Posterior vena cava (tissue), 2 donors: ENCODE data around the gene GRIA3. TPM values are rescaled to one million over a fixed set of nuclear protein-coding genes. Genes with fewer than 3 reads are reported as not detected.
A peak's percentile ranks its signal among the peaks of the same experiment; 100 is the strongest.

Experiments used
- DNase-seq: peaks from one replicate; pipeline ENCODE4 v3.0.0-alpha.2; 2020; ENCODE audit warnings: low spot score
- intact Hi-C, 2 donors: fragments of 100-400 bp; cut with DNase I; formaldehyde crosslinking; loops; one replicate each; pipeline versions ENCODE4 v1.14.1 to v1.14.2; 2022 to 2023
- long read RNA-seq, 2 donors: library from polyadenylated mRNA; unstranded; transcript quantifications; one replicate each; pipeline ENCODE4 v2.0.0, GENCODE V29; 2020 to 2021
- total RNA-seq, 2 donors: library from RNA; stranded (reverse); fragmentation: NEBNext Ultra II Directional; extraction: Animal tissue kit (Norgen Biotek cat#: 25700); gene quantifications; one replicate each; pipeline ENCODE4 v1.2.1, GENCODE V29; 2021
- donor health status: DM: yes; HTN: yes; CAD: no.
- donor health status: DM: yes; HTN: yes; CAD: no.

Gene GRIA3
- 10 to 100 TPM in 1 of 2 donors, 1 to 10 TPM in 1; 4.9 to 15.2 TPM for total RNA-seq
- long read RNA-seq, donor 1, partial matches to known transcripts: 5 of 8 reads
- long read RNA-seq, donor 1, other reads (novel, unspliced or antisense): 3 of 8 reads
- long read RNA-seq, donor 2, partial matches to known transcripts: 0 of 3 reads
- long read RNA-seq, donor 2, other reads (novel, unspliced or antisense): 3 of 3 reads

- DNase-seq: no peak
- intact Hi-C loops: no loop called here
These were observed at the start of gene GRIA3 for GRCh38 chrX:123184219-123184865. TSS of gene GRIA3 (plus strand) at chrX:123184278. CDS start at chrX:123184536, 258 bp downstream.

DNA sequence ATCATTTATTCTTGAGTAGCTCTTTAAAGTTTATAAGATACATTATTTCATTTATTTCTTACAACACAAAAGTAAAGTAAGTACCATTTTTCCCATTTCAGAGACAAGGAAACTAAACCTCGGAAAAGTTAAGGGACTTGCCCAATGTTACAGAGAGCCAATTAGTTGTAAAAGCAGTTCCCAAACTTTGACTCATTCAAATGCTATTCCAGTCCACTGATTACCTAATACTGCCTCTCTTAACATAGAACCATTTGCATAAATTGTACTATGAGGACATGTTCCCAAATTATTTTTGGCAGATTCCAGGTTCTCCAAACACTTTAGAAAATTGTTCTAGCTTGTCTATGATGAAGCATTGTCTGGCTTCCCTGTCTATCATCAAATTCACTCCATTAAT, 45.6 kb upstream of the GRIA3 start:
- intact Hi-C loops: no loop called here
- no peak for DNase-seq

- DNase-seq: no peak
- intact Hi-C loops: no loop called here
These were observed 43.6 kb upstream of the GRIA3 start for GRCh38 chrX:123140454-123140853.

GRCh38 chrX:123140904-123141303, 43.2 kb upstream of the GRIA3 start:
- intact Hi-C loops: no loop called here
- no peak for DNase-seq

- intact Hi-C loops: no loop called here
- DNase-seq: no peak
These were observed 30.2 kb upstream of the GRIA3 start for GRCh38 chrX:123153846-123154335.

DNA sequence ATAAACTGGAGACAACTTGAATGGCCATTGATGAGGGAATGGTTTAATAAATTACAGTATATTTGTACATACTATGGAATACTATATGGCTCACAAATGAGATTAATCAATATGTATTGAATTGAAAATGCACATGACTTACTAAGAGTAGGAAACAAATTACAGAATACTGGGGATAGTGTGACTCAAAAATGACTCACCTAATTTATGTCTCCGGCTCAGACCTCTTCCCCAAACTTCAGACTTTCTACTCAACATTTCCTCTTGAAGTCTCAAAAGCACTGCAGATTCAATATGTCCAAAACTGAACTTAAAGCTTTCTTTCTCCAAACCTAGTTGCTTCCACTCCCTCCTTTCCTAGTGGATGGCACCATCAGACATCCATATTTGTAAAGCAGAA, 28.8 kb upstream of the GRIA3 start:
- DNase-seq: no peak
- intact Hi-C loops: no loop called here

- intact Hi-C loops: no loop called here
- no peak for DNase-seq
These were observed 26.5 kb upstream of the GRIA3 start for GRCh38 chrX:123157586-123157985.

DNA sequence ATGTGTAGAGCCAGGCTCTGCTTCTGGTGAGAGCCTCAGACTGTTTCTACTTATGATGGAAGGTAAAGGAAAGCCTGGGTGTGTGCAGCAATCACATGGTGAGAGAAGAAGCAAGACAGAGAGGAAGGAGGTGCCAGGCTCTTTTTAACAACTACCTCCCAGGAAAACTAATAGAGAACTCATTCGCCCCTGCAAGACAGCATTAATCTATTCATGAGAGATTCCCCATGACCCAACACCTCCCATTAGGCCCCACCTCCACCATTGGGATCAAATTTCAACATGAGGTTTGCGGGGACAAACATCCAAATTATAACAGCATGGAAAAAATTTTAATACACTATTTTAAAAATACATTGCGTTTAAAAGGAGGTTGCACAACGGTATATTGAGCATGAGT, 24.7 kb upstream of the GRIA3 start:
- DNase-seq: no peak
- intact Hi-C loops: no loop called here

GRCh38 chrX:123167621-123168020, 16.5 kb upstream of the GRIA3 start:
- no peak for DNase-seq
- intact Hi-C loops: no loop called here

DNA sequence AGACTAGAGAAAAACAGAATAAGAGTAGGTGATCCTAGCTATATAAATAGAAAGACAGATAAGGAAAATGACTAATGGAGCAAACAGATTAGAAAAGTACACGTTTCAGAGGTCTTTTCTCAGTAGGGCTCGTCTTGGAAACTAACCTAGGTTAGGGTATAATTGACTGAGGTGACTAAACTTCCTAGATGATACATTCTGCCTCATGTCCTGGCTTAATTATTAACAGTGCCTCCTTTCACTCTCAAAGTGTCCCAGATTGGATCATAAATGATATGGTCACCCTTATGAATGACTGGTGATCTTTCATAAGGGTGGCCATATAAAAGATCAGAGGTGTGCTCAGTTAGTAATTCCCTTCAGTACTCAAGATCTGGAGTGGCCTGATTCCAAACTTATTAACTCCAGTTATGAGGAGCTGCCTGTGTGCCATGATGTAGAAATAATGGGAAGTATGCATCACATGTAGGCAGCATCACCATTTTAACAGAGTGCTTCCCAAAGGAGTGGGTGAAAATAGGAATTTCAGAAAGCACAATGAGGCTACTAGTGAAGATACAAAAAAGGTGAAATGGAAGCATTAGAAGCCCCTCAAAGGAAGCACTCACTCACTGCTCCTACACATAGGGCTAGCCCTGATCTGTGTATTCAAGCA, 14.7 kb upstream of the GRIA3 start:
- no peak for DNase-seq
- intact Hi-C loops: no loop called here

GRCh38 chrX:123170546-123170945, 13.5 kb upstream of the GRIA3 start:
- DNase-seq: no peak
- intact Hi-C loops: no loop called here

- intact Hi-C loops: no loop called here
- no peak for DNase-seq
These were observed 12.3 kb upstream of the GRIA3 start for GRCh38 chrX:123171781-123172180.

DNA sequence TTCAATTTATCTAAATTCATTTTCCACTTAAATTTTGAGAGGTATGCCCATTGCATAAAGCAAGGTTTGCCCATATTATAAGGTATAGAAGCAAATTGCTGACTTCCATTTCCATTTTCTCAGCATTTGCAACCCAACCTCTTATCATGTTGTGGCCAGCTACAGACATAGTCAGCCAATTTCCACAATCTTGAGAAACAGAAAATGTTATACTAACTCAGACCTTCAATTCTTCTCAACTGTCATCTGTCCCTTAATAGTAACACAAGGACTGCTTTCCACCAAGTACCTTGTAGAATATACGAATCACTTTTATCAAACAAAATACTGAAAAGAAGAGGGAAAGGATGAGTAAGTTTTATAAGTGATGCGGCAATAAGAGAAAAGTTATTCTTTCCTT, 11.2 kb upstream of the GRIA3 start:
- no peak for DNase-seq
- intact Hi-C loops: no loop called here

GRCh38 chrX:123173833-123174232, 10.2 kb upstream of the GRIA3 start:
- DNase-seq: no peak
- intact Hi-C loops: no loop called here

- intact Hi-C loops: no loop called here
- no peak for DNase-seq
These were observed 8.5 kb upstream of the GRIA3 start for GRCh38 chrX:123175366-123176122.

DNA sequence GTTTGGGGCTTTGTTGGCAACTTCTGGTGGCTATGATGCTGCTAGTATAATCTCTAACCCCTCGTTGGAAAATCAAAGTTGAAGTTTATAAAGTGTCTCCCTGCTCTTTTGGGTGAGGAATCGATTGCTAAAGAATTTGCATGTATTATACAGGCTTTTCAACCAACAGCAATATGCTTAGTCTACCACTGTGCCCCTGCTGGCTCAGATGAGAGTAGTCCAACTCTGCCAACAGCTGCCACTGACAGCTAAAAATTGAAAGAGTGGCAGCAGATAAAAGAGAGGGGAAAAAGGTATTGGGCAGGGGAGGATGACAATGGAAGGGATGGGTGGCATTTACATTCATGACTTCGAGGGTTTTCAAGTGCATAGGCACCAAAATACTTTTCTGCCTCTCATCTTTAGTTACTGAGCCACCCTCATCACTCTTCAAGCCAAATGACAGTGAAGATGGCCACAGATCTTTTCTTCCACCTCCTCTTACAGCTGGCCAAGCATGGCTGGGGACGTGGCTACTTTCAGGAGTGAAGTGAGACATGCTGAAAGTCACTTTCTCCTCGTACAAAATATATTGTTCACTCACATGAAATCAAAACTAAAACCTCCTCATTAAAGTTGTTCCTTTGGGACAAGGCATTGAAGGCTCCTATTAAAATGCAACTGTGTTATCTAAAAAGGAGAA, 2.7 kb upstream of the GRIA3 start:
- DNase-seq: no peak
- intact Hi-C loops: no loop called here

DNA sequence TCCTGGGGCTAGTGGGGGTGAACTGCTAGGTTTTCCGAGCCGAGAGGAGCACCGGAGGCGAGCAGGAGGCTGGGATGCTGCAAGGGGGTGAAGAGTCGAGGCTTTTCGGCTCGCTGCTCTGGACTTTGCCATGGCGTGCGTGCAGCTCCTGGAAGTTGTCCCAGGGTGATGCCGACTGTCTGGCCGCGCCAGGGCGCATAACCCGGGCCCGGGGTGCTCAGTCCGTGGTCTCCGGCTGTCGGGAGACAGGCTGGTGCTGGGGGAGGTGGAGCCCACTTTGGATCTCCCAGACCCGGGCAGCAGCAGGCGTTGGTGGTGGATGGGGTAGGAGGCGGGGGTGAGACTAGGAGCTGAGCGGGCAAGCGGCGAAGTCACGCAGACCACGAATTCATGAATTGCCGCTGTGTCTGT, 793 bp downstream of the GRIA3 start:
- intact Hi-C loops: no loop called here
- DNase-seq: peak; percentile 81

GRCh38 chrX:123185721-123186120, 1.6 kb downstream of the GRIA3 start:
- DNase-seq: no peak
- intact Hi-C loops: no loop called here

GRCh38 chrX:123186801-123187200, 2.7 kb downstream of the GRIA3 start:
- DNase-seq: no peak
- intact Hi-C loops: no loop called here

- DNase-seq: no peak
- intact Hi-C loops: no loop called here
These were observed 4.0 kb downstream of the GRIA3 start for GRCh38 chrX:123188081-123188480.
